HG03196 (cell line): ENCODE data around the gene EBF3.

Experiments used
- ATAC-seq: cut with Tn5 transposase; IDR thresholded peaks from one replicate; pipeline ENCODE4 v1.9.1; 2021; ENCODE audit not compliant: unreplicated experiment

EBF3 gene

DNA sequence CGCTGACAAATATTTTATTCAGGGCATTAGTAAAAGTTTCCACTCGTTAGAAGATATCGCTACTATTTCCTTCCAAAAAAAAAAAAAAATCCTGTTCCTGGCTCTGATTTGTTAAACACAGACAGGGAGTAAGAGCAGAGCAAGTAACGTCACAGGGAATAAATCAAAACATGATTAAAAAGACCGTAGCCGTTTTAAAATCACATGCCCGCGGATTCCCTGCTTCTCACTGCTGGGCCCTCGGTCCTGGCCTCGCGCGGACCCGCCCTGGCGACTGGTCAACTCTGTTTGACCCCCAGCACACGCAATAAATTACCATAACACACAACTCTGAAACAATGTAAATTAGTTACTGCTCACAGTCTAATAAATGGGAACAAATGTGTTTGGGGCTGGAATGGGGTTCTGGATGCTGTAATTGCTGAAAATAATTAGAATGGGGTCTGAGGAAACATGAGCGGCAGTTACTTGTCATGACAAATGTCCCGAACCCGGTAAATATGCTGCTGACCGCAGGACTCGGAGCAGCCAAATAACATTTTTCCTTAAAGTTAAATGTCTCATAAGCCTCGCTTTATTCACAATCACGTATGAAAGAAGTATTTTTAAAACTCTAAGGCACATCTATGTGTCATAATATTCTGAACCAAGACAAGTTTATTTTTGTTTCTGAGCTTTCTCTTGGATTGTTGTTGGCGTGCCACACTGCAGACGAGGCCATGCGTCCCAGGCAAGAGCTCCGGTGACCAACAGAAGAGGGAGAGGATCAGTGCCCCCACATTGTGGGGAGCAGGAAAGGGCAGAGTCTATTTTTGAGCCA is 17.9 kb downstream of the EBF3 start:
- no peak for ATAC-seq

DNA sequence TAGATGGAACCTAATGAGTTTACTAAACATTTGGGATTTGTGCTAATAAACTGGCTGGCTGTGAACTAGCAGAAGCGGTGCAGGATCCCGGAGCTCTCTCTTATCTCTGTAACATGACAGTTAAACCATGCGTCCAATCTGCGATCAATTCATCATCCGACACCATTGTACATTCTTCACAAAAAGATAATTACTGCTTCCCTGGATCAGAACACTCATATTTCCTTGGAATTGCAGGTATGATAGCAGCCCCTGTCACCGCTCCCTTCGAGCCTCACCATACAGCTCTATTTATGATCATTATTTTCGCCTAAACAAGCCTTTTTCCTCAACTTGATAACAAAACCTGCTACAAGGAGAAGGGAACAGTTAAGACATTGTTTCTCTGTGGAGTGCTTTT is 18.5 kb downstream of the EBF3 start:
- ATAC-seq = no peak

DNA sequence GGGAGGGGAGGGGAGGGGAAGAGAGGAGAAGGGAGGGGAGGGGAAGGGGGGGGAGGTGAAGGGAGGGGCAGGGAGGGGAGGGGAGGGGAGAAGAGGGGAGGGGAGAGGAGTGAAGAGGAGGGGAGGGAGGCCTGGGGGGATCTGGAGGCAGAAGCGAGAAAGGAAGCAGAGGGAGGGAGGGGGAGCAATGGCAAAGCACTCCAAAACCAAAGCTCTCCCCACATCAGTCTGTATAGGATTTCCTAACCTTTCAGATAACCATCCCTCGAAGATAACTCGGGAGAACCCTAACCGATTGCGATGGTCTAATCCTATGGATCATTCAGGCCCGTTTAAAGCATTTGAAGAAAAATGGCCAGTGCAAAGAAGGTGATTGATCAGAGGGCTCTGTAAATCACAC is 19.0 kb downstream of the EBF3 start:
- ATAC-seq = no peak

DNA sequence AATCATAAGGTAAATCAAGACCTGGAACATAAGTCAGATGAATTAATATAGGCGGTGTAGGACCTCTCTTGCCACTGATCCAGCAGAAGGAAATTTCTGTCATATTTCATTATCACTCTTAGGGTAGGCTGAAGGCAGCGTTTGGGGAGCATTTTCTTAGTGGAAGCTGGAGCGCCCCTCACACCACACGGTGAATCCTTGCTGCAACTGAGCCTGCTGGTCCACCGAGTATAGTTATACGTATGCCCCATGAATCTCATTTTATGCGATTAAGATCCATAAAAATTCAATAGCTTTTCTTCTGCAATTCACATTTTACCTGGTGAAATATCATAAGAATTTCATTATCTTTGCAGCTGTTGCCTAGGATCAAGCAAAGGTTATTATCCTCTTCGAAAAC is 19.6 kb downstream of the EBF3 start:
- ATAC-seq = no peak

DNA sequence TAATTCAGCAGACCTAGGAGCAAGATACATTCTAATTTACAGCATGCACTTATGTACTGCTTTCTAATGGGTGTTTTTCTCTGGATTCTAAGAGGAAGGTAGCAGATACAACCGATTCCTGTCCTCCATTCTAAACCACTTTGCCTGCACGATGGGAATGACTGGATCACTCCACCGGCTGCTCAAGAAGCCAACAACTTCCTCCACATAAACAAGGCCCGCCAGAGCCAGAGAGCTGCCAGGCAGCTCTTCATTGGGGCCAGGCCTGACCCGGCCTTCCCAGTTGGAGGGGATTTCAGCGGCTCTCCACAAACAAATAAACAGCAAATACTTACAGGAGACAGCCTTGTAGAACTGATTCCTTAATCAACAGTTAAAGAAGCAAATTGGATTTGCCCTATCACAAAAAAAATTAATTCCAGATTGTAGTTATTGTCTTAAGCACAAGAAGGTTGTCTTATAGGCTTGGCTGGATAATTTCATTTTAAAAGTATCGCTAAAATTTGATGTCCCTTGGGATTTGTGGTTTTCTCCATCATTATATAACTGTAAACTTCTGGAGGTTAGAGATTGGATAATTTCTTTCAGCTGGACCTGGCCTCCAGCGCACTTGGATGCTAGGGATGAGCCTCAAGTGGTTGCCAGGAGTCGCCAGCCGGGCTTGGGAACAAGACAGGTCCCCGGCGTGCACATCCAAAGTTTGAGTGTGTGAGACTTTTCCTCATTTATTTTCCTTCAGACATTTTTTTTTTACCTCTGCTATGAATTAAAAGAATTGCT is 20.9 kb downstream of the EBF3 start:
- no peak for ATAC-seq

DNA sequence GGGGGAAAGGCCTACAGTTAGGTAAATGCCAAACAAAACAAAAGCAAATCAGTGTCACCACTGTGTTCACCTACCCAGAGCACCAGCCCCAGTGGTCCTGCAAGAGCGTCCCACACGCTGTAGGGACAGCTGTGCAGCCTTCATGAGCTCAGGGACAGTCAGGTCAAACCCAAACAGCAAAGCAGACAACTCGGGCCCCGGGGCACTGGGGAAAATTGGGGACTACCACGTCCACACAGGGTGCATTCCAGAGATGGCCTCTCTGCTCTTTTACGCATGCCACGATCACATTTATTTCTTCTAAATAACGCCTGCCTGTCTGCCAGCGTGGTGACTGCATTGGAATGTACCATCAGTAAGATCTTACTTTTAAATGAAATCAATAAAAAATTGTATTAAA is 21.7 kb downstream of the EBF3 start:
- ATAC-seq = no peak

DNA sequence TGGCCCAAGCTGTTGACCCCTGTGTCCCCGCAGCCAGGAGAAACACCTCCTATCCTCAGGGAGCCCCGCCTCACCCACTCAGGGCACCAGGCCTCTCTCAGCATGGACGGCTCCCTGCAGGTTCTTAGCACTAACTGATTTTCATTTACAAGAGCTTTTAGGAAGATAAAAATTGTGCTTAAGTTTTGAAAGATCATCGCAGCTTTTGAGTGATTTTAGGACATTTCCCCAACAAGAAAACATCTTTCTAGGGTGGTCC is 22.1 kb downstream of the EBF3 start:
- no peak for ATAC-seq

DNA sequence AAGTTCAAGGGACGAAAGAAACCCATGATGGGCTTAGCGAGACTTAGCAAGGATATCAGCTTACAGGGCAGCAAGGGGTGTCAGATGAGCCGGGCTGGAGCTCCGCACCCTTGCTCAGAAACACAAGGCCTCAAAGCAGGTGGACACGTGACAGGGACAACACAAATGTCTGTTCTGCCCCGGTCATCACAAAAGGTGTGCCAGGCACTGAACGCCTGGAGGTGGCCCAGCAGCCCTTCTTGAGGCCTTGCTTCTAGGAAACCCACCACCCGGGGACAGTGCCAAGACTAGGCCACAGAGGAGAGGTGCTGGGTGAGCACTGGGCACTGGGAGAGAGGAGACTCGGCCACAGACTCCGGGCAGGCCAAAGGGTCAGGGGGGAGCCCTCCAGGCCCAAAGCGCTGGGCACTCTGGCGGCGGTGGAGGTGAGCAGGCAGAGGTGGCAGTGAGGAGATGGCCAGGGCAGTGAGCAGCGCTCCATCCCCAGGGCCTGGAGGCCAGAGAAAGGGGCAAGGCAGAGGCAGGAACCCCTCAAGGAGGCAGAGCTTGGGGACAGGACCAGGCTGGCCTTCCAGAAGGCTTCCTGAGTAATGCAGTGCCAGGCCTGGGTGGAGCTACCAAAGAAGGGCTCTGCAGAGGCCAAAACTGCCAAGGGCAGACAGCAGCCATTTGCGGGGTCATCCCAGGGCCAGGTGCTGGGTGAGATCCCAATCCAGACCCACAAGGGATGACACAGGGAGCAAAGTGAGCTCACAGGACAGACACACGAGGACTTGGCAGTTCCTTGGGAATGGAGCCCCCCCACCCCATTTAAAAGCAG is 22.7 kb downstream of the EBF3 start:
- no peak for ATAC-seq

DNA sequence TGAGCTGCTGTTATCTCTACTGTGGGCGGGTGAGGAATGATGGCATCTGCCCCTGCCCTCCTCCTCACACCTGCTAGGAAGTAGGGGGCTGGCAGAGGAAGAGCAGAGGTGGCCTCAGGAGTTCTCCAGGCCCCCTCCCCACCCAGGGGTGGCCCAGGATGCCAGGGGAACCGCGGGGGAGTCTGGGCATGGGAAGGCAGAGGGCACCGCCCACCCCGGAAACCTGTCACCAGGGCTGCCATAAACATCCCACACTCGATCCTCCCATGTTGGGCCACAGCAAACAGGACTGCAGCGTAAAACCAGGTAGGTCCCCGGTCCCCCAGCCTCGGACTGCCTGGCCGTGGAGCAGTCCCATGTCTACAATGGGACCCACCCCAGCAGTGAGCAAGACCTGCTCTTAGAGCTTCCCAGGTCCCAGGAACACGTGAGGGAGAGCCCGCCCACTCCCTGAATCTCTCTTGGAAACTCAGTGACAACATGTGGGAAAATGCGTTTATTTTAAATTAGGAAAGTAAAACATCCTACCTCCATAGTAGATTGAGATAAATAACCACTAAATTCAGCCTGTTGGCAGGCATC is 23.4 kb downstream of the EBF3 start:
- no peak for ATAC-seq

DNA sequence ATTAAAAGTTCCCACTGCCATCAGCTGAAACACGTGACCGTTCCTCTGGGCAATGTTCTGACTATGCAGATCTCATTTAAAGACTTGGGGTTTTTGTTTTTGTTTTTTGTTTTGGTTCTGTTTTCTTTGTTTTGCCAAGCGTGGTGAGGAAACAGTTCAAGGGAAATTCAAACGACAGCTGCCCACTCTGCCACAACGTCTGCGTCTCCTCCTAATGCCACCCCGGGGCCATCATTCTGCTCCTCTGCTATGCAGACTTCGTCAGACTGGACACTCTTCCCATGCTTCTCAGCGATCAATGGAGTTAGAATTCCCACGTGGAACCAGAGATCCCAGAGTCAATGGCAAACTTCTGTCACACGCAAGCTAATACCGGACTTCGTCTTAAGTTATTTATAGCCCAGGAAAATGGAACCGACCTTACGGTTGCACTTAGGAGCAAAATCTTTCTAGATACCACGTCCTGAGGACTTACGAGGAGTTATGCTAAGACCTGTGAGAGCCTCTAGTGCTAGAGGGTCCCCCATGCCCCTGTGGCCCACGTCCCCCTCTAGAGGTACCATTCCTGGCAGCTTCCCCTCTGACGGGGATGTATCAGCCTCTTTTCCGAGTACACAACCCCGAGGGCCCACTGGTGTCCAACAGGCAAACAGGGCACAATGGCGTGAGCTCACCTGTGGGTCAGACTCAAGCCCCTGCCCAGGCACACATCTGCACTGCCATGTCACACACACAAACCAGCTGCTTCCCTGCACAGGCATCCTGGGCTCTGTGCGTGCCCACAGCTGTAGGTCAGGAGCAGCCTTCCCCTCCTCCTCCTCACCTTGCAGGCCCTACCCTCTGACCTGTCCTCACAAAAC is 24.4 kb downstream of the EBF3 start:
- ATAC-seq = no peak

DNA sequence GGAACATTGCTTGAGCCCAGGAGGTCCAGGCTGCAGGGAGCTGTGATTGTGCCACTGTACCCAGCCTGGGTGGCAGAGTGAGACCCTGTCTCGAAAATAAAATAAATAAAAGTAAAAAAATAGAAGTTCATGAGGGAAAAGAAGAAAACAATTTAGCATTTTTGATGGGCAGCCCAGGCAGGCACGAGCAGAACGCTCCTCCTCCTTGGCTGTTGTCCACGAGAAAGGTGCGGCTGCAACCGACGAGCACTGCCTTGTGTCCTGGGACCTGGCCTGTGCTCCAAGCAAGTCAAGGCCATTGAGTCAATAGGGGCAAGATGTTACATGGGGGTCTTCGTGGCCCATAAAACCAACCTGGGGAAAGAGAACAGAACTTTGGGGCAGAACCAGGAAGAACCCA is 25.6 kb downstream of the EBF3 start:
- no peak for ATAC-seq

DNA sequence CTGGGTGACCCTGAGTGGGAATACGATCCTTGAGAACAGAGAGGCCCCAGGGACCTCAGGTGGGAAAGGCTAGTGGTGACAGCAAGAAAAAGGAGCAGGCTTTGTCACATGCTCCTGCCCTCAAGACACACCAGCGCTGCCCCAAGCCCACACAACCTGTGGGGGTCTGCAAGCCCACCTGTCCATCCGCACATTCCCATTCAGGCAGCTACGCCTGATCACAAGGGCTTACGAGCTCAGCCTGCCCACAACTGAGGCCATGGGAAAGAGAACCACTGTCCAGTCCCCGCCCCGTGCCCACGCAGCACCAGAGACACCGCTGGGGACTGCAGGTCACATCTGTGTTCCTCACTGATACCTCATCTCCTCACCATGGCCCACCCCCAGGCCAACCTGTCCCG is 26.7 kb downstream of the EBF3 start:
- no peak for ATAC-seq

DNA sequence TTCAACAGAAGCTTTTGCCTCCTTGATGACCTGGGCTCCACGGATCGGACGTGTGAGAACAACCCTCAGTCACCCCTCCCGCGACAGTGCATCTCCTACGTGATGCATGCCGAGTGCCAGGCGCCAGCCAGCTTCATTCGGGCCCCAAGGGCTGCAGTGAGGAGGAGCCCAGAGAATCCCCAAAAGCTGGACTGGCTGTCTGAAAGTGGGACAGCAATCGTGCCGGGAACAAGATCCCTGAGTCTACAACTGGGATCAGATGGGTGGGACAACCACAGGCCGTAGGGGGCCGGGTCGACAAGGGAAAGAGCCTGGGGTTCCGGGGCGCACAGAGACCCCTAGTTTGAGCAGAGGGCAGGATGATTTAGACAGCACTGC is 27.2 kb downstream of the EBF3 start:
- ATAC-seq = no peak

DNA sequence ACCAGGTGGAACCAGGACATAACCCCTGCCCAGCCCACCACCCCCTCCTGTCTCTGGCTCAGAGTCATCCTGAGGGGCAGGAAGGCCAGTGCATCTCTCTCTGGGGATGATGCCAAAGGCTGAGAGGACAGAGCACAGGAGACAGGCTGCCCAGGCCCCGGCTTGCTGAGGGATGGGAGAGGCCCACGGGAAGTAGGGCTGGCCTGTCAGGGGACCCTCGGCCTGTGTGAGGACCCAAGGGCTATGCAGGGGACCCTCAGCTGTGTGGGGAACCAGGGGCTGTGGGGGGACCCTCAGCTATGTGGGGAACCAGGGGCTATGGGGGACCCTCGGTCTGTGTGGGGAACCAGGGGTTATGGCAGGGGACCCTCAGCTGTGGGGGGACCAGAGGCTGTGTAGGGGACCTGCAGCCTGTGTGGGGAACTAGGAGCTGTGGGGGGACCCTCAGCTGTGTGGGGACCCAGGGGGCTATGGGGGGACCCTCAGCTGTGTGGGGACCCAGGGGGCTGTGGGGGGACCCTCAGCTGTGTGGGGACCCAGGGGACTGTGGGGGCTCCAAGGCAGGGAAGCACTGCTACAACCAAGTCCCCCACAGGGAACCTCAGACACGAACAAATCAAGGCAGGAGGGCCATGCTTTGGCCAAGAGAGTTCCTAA is 27.7 kb downstream of the EBF3 start:
- ATAC-seq = no peak

DNA sequence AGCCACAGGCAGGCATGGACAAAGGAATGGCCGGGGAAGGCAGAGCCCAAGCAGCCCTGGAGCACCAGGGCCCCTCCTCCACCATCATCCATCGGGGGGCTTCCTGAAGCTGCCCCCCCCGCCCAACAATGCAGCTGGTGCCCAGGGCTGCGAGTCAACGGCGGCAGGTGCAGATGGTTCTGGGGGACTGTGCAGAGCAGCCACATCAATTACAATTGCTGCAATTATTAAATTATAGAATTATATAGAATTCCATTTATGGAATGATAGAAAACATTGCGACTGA is 28.3 kb downstream of the EBF3 start:
- ATAC-seq = no peak

DNA sequence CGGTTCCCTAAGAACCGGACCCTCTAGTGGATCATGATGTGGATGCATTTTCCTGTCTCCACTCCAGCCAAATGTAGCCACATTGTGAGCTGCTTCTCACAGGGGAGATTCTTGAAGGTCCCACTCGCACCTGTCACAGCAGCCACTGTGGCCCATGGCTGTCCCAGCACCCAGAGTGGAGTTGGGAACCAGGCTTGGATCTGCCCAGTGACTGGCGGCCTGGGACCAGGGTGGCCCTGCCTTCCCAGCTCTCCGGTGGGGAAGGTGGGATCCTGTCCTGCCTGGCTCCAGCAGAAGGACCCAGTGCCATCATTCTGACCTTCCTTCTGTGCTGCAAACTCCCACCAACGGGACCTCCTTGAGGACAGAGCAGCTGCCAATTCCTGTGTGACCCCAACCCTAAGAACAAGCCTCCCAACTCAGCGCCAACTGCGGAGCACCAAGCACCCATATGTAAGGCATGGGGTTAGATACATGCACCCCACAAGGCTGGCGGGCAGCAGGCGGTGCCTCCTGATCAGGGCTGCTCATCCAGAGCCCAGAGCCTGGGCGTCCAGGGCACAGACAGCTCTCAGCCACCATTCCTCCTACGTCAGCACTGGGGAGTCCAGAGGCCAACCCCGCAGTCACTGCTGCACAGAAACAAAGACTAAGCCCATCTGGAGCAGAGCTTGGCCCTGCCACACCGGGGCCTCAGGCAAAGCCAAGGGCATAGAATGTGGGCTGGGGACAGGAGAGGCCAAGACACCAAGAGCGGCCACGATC is 28.8 kb downstream of the EBF3 start:
- no peak for ATAC-seq

DNA sequence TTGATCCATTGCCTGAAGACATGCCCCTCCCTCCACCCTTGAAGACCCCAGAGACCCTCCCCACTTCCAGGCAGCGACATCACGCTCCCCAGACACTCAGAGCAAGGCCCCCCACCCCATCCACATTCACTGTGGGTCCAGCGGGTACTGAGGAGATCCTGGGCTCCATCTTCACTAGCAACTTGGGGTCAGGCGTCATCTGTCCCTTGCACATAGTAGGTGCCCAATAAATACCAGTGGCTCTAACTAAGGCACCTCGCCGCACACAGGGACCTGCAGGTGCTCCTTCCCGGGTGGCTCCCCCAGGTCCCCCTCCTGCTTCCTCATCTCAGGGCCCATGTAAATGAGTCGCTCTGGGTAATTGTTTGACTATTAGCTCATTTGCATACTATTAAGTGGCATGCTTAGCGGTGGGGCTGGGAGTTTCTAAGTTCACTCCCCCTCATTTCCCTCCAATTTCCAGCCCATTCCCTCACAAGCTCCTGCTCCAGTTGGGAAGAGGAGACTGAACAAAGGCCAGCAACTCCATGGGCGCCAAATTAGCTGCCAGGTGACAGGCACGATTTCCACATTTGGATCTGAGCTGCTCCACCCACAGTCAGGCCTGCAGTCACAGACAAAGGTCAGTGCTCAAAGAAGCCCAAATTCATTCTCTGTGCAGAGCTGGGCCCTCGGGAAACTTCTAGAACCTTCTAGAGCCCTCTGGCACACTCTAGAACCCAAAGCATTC is 29.7 kb downstream of the EBF3 start:
- ATAC-seq = no peak

DNA sequence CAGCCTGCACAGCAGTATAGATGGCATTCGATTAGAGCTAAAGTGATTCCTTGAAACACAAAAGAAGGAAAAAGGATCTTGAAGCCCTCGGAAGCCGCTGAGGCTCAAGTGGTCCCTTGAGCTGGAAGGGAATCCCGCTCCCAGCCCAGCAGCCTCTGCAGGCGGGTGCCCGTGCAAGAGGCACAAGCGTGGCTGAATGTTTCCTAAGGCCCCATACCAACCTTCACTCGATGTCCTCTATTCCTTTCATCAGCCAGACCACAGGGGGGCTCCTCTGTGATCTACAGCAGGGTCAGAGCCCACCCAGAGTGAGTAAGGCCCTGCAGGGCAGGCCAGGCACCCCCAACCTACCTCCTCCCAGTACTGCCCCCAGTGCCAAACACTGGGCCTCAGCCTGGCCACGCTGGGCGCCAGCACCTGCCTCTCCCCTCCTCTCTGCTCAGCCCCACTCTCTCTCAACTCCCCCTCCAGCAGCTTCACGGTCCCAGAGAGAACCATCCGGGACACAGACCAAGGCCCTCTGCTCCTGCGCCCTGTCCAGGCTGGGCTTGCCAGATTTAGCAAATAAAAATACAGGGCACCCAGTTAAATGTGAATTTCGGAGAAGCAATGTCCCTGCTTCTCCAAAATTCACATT is 30.5 kb downstream of the EBF3 start:
- no peak for ATAC-seq
